ENCODE results near the gene SPAG17. TPM values are rescaled to one million over a fixed set of nuclear protein-coding genes. Genes with fewer than 3 reads are reported as not detected.

SPAG17 gene
- total and polyA plus RNA-seq, 2 of the 13 experiments (the other 11 are each of a cell fraction or from before 2014, with no cell fraction given): not detected

- TF ChIP-seq NRL (CRISPR knock-in tag; IDR thresholded peaks at IDR 0.05; ENCODE audit: borderline replicate concordance) (no peak), NFYC (CRISPR knock-in tag; IDR thresholded peaks at IDR 0.05) (no peak), ZBTB33 (CRISPR knock-in tag; IDR thresholded peaks at IDR 0.05) (no peak), RELA (CRISPR knock-in tag; IDR thresholded peaks at IDR 0.05) (no peak), ZFP90 (CRISPR knock-in tag; IDR thresholded peaks at IDR 0.05; ENCODE audit: borderline replicate concordance) (no peak), HIVEP1 (CRISPR knock-in tag; IDR thresholded peaks at IDR 0.05) (no peak), BCL3 (CRISPR knock-in tag; IDR thresholded peaks at IDR 0.05) (no peak), KMT2A (CRISPR knock-in tag; IDR thresholded peaks at IDR 0.05) (no peak; the same call in 1 of the 2 replicates), SRF (IDR thresholded peaks at IDR 0.05; ENCODE audit: low read depth, low read length) (no peak), NONO (IDR thresholded peaks at IDR 0.05) (no peak), NONO (CRISPR knock-in tag; conservative IDR thresholded peaks at IDR 0.05) (no peak; the same call in 1 of the 2 replicates), ZBTB42 (CRISPR knock-in tag; IDR thresholded peaks at IDR 0.05) (no peak), ZFX (CRISPR knock-in tag; IDR thresholded peaks at IDR 0.05; ENCODE audit: low read depth) (no peak), LCORL (IDR thresholded peaks at IDR 0.05) (no peak), LCORL (CRISPR knock-in tag; IDR thresholded peaks at IDR 0.05) (no peak), ZC3H13 (CRISPR knock-in tag; IDR thresholded peaks at IDR 0.05) (no peak), FOXP1 (IDR thresholded peaks at IDR 0.05) (no peak), FOXP1 (CRISPR knock-in tag; IDR thresholded peaks at IDR 0.05) (no peak), BHLHE40 (IDR thresholded peaks at IDR 0.05; ENCODE audit: low read length) (no peak), ZNF644 (CRISPR knock-in tag; IDR thresholded peaks at IDR 0.05; ENCODE audit: low read depth) (no peak), RBM22 (optimal IDR thresholded peaks at IDR 0.05; ENCODE audit: low read length) (no peak), ZNF350 (CRISPR knock-in tag; IDR thresholded peaks at IDR 0.05; ENCODE audit: borderline replicate concordance, low read depth) (no peak), ZSCAN29 (CRISPR knock-in tag; conservative IDR thresholded peaks at IDR 0.05) (no peak), ZNF558 (CRISPR knock-in tag; IDR thresholded peaks at IDR 0.05; ENCODE audit: borderline replicate concordance) (no peak), DDIT3 (CRISPR knock-in tag; IDR thresholded peaks at IDR 0.05) (no peak), PHF21A (CRISPR knock-in tag; IDR thresholded peaks at IDR 0.05) (no peak), ZFP36L1 (CRISPR knock-in tag; IDR thresholded peaks at IDR 0.05) (no peak), TAF1 (CRISPR knock-in tag; IDR thresholded peaks at IDR 0.05) (no peak), DNMT1 (CRISPR knock-in tag; IDR thresholded peaks at IDR 0.05) (no peak; the same call in 1 of the 2 replicates), ZNF101 (CRISPR knock-in tag; IDR thresholded peaks at IDR 0.05; ENCODE audit: borderline replicate concordance, low read depth) (0 out of 2 replicates have a peak, but pooled peaks have one; percentile 11)
- TF ChIP-seq, protein P1, sequence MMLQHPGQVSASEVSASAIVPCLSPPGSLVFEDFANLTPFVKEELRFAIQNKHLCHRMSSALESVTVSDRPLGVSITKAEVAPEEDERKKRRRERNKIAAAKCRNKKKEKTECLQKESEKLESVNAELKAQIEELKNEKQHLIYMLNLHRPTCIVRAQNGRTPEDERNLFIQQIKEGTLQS (CRISPR knock-in tag; IDR thresholded peaks at IDR 0.05): no peak
These were observed 256.1 kb downstream of the SPAG17 start (continued) for GRCh38 chr1:117928881-117929342.
